Heart left ventricle (tissue), 16 donors: ENCODE data around the gene ATP6V0A4. TPM values are rescaled to one million over a fixed set of nuclear protein-coding genes. Genes with fewer than 3 reads are reported as not detected.

Source experiments
- ATAC-seq, 4 donors: fragments of 200-7000 bp; cut with Tn5 transposase; one replicate each; pipeline ENCODE4 v1.9.1; 2020 to 2022; ENCODE audit warnings: moderate library complexity in 4 of 4, mild to moderate bottlenecking in 3 of 4, moderate number of reproducible peaks in 1 of 4
- DNase-seq, 5 donors: peaks; one replicate each; pipeline ENCODE4 v3.0.0-alpha.2; 2020
- H3K27ac ChIP-seq, 12 donors: fragments of 200-600 bp; sonication (generic) in 4 of 12; one replicate each; pipeline versions ENCODE4 v1.5.0 to v1.8.0; 2016 to 2022; ENCODE audit warnings: mild to moderate bottlenecking in 2 of 12
- H3K27me3 ChIP-seq, 9 donors: fragments of 200-600 bp; sonication (generic) in 2 of 9; one replicate each; pipeline versions ENCODE4 v1.5.1 to v1.8.0; 2016 to 2022; ENCODE audit warnings: mild to moderate bottlenecking in 3 of 9
- H3K36me3 ChIP-seq, 9 donors: fragments of 200-600 bp; sonication (generic) in 2 of 9; one replicate each; pipeline versions ENCODE4 v1.5.0 to v1.8.0; 2018 to 2022; ENCODE audit warnings: mild to moderate bottlenecking in 2 of 9
- H3K4me1 ChIP-seq, 12 donors: fragments of 200-600 bp; sonication (generic) in 4 of 12; one replicate each; pipeline versions ENCODE4 v1.5.0 to v1.8.0; 2016 to 2022; ENCODE audit warnings: mild to moderate bottlenecking in 3 of 12
- H3K4me3 ChIP-seq, 12 donors: fragments of 200-600 bp; sonication (generic) in 4 of 12; one replicate each; pipeline versions ENCODE4 v1.5.0 to v1.8.0; 2017 to 2022; ENCODE audit warnings: mild to moderate bottlenecking in 9 of 12, moderate library complexity in 4 of 12
- H3K9me3 ChIP-seq, 12 donors: fragments of 200-600 bp; sonication (generic) in 4 of 12; one replicate each; pipeline versions ENCODE4 v1.5.0 to v1.8.0; 2016 to 2022; ENCODE audit warnings: mild to moderate bottlenecking in 1 of 12
- POLR2A ChIP-seq, 2 donors: fragments of 450-650 bp; IDR thresholded peaks; one replicate each; pipeline ENCODE4 v1.6.1; 2017; ENCODE audit warnings: antibody characterized with exemption in 2 of 2, mild to moderate bottlenecking in 2 of 2, moderate library complexity in 2 of 2
- WGBS, 4 donors: extraction: QIAGEN DNeasy Blood & Tissue Kit in 2 of 4; methylation state at CpG; one replicate each; pipeline versions ENCODE4 v1.1.5 to v1.1.7; 2013 to 2018; 5-methylcytosine and 5-hydroxymethylcytosine counted together
- intact Hi-C, 10 donors: fragments of 100-400 bp; cut with DNase I; formaldehyde crosslinking; loops; one replicate each; pipeline versions ENCODE4 v1.11.1 to v1.14.2; 2022
- polyA plus RNA-seq, 2 donors: library from polyadenylated mRNA; stranded (reverse); fragments of 200-250 nt; gene quantifications; one replicate each; pipeline ENCODE4 v1.2.3, GENCODE V29; 2013
- total RNA-seq, 9 donors: library from RNA; depleted of rRNA in 2 of 9; stranded (reverse); fragments of >200 nt in 2 of 9; fragmentation: NEBNext Ultra II Directional in 3 of 9; extraction: Animal tissue kit (Norgen Biotek cat#: 25700) in 3 of 9; gene quantifications; one replicate each; pipeline versions ENCODE4 v1.1.0 to v1.2.4, GENCODE V29; 2016 to 2023
- TF ChIP-seq, protein P1 (sequence below), 12 donors: fragments of 200-600 bp; sonication (generic) in 4 of 12; IDR thresholded peaks; one replicate each; pipeline versions ENCODE4 v1.5.0 to v1.8.0; 2018 to 2022; ENCODE audit warnings: antibody characterized with exemption in 12 of 12, mild to moderate bottlenecking in 5 of 12
- donor health status: ischemic (EF 13 %, LVEDD 7.1; RV severe dilation, severe dysfunction).
- donor health status: healthy with polysubstance abuse.
- donor health status: DM: no; HTN: yes; CAD: no.
- donor health status: DM: no; HTN: no; CAD: no.
- donor health status: ischemic (EF 25% LVEDD 6.9; RV normal size, moderate dysfunction).
- donor health status: ischemic (EF 25% LVEDD 5.7; RV mildly dilated, moderate dysfunction).
- donor health status: healthy.
- donor health status: DM: yes; HTN: yes; CAD: no.
- donor health status: ischemic (EF 35%, LVEDD 5.7; RV mildly dilated, moderate dysfunction).
- donor health status: nonischemic (EF 11% LVEDD 7.7; RV severe dilation, severe dysfunction).
- donor health status: DM: yes; HTN: yes; CAD: no.
- donor health status: PGD.
- donor health status: ischemic (EF 29% LVEDD 5.4; RV normal size, mild dysfunction).
- donor health status: nonischemic (EF 23%, LVEDD 6.1; RV moderate dilation, normal function).

Gene ATP6V0A4
- total and polyA plus RNA-seq, 11 donors = not detected

DNA sequence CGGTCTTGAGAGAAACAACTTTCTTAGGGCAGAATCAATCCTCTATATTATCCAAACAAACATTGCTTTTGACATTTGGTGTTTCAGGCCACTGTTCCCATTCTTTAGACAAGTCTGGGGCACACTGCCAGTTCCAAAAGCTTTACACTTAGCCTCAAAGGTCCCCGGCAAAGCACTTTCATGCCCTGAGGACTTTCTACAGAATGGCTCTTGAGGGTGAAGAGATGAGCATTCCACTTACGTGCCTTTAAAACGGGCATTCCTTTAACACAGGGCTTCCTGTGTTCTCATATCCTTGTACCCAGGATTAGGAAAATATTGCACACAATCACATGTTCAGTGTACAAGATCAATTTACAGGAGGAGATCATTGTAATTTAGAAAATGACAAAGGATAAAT is 13.3 kb downstream of the ATP6V0A4 start:
- ATAC-seq = no peak
- TF ChIP-seq, protein P1, sequence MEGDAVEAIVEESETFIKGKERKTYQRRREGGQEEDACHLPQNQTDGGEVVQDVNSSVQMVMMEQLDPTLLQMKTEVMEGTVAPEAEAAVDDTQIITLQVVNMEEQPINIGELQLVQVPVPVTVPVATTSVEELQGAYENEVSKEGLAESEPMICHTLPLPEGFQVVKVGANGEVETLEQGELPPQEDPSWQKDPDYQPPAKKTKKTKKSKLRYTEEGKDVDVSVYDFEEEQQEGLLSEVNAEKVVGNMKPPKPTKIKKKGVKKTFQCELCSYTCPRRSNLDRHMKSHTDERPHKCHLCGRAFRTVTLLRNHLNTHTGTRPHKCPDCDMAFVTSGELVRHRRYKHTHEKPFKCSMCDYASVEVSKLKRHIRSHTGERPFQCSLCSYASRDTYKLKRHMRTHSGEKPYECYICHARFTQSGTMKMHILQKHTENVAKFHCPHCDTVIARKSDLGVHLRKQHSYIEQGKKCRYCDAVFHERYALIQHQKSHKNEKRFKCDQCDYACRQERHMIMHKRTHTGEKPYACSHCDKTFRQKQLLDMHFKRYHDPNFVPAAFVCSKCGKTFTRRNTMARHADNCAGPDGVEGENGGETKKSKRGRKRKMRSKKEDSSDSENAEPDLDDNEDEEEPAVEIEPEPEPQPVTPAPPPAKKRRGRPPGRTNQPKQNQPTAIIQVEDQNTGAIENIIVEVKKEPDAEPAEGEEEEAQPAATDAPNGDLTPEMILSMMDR (IDR thresholded peaks at IDR 0.05) = no peak
- no peak for TF ChIP-seq POLR2A (IDR thresholded peaks at IDR 0.05)
- 41 to 63% (median 55%) methylated on average over 4 of the region's 4 CpGs for WGBS, 4 donors

DNA sequence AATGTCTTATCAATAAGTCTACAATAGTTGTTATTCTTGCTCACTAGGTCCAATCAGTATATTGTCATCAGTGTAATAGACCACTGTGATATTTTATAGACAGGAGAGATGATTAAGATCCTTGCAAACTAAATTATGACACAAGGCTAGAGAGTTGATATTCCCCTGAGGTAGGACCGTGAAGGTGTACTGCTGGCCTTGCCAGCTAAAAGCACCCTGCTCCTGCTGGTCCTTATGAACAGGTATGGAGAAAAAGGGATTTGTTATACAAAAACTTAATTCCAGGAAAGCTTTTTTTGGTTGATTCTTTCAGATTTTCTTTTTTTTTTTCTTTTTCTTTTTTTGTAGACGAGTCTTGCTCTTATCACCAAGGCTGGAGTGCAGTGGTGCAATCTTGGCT is 17.0 kb downstream of the ATP6V0A4 start:
- no peak for ATAC-seq

More for the DNA sequence above, 13.3 kb downstream of the ATP6V0A4 start:
- H3K36me3 ChIP-seq = no peaks in the 10 kb centered on the region
- H3K4me3 ChIP-seq = no peak overlapping the region
- DNase-seq = no peak
- intact Hi-C loops = no loop called here
- peaks cover 0 to 17% (median 0%) of the 10 kb centered on the region in 9 donors for H3K27me3 ChIP-seq
- H3K27ac ChIP-seq = no peak overlapping the region
- peaks cover 0 to 5% (median 0%) of the 10 kb centered on the region in 12 donors for H3K9me3 ChIP-seq
- H3K4me1 ChIP-seq = no peaks in the 10 kb centered on the region

DNA sequence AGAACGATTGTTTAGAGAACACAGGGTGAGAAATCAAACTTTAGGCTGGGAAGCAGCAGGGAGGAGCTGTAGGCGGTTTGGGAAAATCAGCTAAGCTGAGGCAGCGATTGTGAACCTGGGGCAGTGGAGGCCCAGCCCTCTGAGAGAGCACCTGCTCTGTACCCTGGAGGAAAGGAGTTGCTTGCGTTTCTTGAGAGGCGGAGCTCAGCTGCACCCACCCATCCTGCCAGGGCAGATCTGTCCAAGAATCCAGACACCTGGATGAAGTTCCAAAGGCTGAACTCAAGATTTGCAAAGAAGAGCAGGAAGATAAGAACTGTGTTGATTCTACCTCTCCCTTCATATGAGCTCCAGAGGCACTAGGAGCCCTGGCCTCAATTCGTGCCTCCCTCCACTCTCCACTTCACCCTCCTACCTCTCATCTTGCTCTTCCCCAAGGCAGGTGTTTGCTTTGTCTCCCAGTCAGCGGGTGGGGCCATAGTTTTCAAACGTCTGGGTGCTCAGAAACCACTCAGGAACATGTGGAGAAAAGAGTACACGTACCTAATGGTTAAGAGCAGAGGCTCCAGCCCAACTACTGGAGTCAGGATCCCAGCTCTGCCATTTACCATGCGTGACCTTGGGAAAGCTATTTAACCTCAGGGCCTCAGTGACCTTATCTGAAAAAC is 21.7 kb downstream of the ATP6V0A4 start:
- intact Hi-C loops = no loop called here
- peaks cover 0 to 7% (median 0%) of the 10 kb centered on the region in 9 donors for H3K27me3 ChIP-seq
- H3K27ac ChIP-seq = no peak overlapping the region
- no peak for ATAC-seq
- no peak overlapping the region for H3K4me3 ChIP-seq
- no peak for DNase-seq
- H3K4me1 ChIP-seq = no peaks in the 10 kb centered on the region
- TF ChIP-seq, protein P1 (IDR thresholded peaks at IDR 0.05) = no peak
- TF ChIP-seq POLR2A (IDR thresholded peaks at IDR 0.05) = no peak
- H3K36me3 ChIP-seq = no peaks in the 10 kb centered on the region
- H3K9me3 ChIP-seq = no peaks in the 10 kb centered on the region
- whole genome bisulfite sequencing, 4 donors = 71 to 73% (median 73%) methylated on average over 10 of the region's 10 CpGs

More for the DNA sequence above, 17.0 kb downstream of the ATP6V0A4 start:
- TF ChIP-seq, protein P1 (IDR thresholded peaks at IDR 0.05) = no peak
- TF ChIP-seq POLR2A (IDR thresholded peaks at IDR 0.05) = no peak
- Histone ChIP-seq H3K36me3 (no peaks in the 10 kb centered on the region), H3K27ac (no peak overlapping the region), H3K9me3 (peaks cover 0 to 4% (median 0%) of the 10 kb centered on the region in 12 donors), H3K4me1 (no peaks in the 10 kb centered on the region), H3K27me3 (peaks cover 0 to 6% (median 0%) of the 10 kb centered on the region in 9 donors), H3K4me3 (no peak overlapping the region)
- intact Hi-C loops = no loop called here
- no peak for DNase-seq
- WGBS, 4 donors = 76 to 88% (median 80%) methylated on average over 2 of the region's 2 CpGs

DNA sequence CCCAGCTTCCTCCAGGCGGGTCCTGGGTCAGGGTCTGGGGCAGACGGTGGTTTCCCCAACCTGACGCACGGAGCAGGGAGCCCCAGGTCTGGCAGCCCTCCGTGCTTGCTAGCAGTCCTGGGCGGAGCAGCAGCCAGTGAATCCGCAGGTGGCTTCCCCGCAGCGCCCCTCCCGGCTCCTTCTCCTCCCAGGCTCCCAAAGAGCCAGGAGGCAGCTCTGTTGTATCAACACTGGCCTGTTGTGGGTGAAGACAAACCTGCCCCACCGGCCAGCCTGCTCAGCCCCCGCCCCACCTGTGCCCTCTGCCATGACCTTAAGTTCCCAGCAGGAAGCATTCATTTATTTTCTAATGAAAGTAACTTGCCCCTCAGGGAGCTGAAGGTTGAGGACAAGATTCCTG is 24.2 kb downstream of the ATP6V0A4 start:
- Histone ChIP-seq H3K27ac (no peak overlapping the region), H3K4me1 (no peaks in the 10 kb centered on the region), H3K36me3 (no peaks in the 10 kb centered on the region), H3K27me3 (peaks cover 0 to 7% (median 0%) of the 10 kb centered on the region in 9 donors), H3K4me3 (no peak overlapping the region), H3K9me3 (no peaks in the 10 kb centered on the region)
- intact Hi-C loops = no loop called here
- DNase-seq (no peak), ATAC-seq (no peak)
- WGBS, 4 donors = 43 to 47% (median 46%) methylated on average over 10 to 12 of the region's 12 CpGs
- TF ChIP-seq, protein P1 (IDR thresholded peaks at IDR 0.05) = no peak
- TF ChIP-seq POLR2A (IDR thresholded peaks at IDR 0.05) = no peak
